HG03432 (cell line): ENCODE results near the gene ZNF487.
"Not testable (repeated sequence)": the region's sequence is repeated elsewhere in the genome, so short reads cannot be mapped to it uniquely, and the experiment has no call there.

Source experiments
- ATAC-seq: cut with Tn5 transposase; IDR thresholded peaks from one replicate; pipeline ENCODE4 v1.9.1; 2021; ENCODE audit warnings: mild to moderate bottlenecking, moderate library complexity; ENCODE audit not compliant: unreplicated experiment

The ZNF487 gene

GRCh38 chr10:43403911-43404703 lies 32.8 kb upstream of the ZNF487 start:
- no peak for ATAC-seq

- ATAC-seq: no peak
Measured at GRCh38 chr10:43404704-43405084, 32.2 kb upstream of the ZNF487 start.

DNA sequence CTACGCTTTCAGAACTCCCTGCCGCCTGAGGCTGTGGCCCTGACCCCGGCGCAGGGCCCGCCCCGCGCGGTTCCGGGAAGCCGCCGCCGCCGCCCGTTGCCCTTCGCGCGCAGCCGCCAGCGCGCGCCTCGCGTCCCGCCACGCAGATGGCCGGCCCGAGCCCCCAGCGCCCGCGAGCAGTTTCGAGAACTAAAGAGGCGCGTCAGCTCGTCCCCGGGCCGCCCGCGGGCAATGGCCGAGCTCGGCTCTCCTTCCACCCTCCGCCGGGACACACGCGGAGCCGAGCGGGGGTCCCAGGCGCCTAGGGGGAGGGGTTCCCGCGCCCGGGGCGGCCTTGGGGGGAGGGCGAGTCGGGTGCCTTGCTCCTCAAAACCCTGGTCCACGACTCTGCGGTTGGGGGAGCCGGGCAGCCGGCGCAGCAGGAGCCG lies 29.7 kb upstream of the ZNF487 start:
- peak; percentile 28 for ATAC-seq

DNA sequence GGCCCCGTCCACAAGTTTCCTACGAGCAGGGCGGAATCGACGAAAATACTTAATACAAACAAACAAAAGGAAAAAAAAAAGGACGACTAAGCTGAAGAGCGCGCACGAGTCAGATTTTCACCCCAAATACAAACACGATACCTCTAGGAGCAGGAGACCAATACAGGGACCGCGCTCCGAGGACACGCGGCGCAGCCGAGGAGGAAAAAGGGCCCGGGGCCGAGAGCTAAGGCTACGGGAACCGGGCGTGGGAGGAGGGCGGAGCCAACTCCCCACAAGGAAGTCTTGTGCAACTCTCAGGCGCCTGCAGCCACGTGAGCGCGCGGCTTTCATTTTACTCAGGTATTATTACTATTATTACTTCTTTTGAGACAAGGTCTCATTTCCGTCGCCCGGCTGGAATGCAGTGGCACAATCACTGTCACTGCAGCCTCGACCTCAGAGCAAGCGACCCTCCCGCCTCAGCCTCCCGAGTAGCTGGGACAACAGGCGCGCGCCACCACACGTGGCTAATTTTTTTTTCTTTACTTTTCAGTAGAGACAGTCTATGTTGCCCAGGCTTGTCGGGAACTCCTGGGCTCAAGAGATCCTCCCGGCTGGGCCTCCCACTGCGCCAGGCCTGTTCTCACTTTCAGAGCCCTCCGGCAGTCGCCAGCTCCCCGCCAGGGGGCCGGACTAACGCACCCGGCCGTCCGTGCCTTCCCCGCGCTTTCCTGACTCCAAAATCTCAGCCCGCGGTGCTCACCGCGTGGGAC lies 29.2 kb upstream of the ZNF487 start:
- ATAC-seq: peak; percentile 49

DNA sequence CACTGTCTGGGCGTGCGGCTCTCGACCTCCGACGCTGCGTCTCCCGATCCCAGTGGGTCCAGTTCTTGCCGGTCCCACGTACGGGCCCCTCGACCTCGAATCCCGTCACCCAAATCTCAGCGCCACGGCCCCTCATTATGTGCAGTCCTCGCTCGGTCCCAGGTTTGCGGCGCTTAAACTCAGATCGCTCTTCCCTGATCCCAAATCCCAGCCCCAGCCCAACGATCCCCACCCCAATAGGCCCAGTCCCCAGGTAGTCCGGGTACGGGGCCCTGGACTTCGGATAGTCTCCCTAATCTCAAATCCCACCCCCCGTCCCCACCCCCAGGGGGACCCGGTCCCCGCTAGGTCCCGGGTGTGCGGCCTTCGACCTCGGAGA lies 28.6 kb upstream of the ZNF487 start:
- ATAC-seq: peak; percentile 0

DNA sequence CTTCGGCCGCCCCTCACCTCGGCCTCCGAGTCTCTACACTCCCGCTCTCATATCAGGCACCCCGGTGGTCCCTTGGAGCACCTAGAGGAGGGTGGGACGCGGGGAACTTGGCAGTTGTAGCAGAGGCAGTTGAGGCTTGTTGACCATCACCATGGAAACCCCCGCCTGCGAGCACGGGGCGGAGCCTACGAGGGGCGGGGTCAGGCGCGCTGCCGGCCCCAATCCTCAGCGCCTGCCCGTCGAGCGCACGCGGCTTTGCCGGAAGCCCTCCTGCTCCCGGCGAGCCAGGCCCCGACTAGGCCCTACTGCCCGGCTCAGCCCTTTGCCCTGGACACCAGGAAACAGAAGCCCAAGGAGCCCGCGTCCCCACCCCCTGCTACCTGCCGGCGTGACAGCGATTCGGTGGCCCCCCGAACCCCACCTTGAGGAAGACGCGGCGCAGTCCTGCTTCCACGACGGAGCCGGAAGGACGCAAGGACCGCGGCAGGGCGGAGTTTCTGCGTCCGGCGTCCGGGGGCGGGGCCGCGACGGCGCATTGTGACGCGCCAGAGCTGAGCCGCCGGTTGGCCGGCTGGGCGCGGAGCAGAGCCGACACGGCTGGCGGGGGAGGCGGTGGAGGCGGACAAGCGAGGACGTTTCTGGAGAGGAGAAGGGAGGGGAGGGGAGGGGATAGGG lies 28.1 kb upstream of the ZNF487 start, which contains the start of gene HNRNPF:
Gene HNRNPF (minus strand): TSS at position 477 of the 675 bp plus-strand sequence. CDS start 21,302 bp downstream, outside the sequence.
- ATAC-seq: peak; percentile 74

DNA sequence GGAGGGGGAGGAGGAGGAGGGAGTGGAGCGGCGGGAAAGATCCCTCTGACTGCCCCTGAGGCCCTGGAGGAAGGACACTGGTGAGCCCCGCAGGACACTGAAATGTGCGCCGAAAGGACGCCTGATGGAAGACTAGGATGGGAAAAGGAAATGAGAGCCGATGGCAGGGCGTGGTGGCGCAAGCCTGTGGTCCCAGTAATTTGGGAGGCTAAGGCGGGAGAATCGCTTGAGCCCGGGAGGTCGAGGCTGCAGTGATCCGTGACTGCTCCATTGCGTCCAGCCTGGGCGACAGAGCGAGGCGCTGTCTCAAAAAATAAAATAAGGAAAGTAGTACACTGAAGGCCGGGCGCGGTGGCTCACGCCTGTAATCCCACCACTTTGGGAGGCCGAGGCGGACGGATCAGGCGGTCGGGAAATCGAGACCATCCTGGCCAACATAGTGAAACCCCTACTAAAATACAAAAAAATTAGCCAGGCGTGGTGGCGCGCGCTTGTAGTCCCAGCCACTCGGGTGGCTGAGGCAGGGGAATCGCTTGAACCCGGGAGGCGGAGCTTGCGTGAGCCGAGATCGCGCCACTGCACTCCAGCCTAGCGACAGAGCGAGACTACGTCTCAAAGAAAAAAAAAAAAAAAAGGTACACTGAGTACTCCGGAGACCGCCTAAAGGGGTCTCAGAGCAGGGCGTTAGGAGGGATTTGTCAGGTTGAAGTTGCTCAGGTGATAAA lies 27.4 kb upstream of the ZNF487 start:
- ATAC-seq: peak; percentile 0

DNA sequence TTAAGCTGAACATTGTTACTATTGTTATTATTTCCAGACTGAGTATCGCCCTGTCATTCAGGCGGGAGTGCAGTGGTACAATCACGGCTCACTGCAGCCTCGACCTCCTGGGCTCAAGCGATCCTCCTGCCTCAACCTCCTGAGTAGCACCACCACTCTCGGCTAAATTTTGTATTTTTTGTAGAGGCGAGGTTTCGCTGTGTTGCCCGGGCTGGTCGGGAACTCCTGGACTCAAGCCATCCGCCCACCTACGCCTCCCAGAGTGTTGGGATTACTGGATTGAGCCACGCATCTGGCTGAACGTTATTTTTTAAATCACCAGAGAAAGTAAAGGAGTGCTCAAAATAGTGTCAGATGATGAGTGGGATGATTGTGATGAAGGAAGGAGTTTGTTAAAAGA lies 26.6 kb upstream of the ZNF487 start:
- no peak for ATAC-seq

GRCh38 chr10:43411536-43411935 lies 25.4 kb upstream of the ZNF487 start:
- ATAC-seq: no peak

GRCh38 chr10:43415544-43415943 lies 21.4 kb upstream of the ZNF487 start:
- no peak for ATAC-seq

DNA sequence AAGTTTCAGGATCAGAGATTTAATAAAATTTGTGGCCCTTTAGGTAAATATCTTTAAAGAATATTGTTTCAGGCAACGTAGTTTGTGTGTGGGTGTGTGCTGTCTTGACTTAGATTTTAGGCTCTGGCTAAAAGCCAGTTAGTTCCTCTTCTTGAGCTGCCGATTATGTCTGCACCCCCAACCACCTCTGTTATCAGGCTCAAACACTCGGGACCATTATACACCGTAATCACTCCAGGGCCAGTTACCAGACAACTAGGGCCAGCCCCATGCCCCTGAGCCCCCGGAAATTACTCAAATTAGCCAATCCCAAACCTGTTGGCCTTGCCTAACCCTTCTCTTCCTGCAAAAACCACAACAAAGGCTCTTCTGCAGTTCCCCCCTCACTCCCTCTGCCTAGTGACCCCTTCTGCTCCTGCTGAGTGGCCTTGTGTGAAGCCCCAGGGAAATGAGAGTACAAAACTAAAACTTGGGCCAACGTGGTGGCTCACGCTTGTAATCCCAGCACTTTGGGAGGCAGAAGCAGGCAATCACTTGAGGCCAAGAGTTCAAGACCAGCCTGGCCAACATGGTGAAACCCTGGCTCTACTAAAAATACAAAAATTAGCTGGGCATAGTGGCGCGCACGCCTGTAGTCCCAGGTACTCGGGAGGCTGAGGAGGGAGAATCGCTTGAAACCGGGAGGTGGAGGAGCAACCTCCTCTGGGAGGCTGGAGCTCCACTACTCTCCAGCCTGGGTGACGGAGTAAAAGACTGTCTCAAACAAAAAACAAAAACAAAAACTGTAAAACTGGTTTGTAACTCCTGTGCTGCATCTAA lies 18.8 kb upstream of the ZNF487 start:
- peak; percentile 34 for ATAC-seq

- no peak for ATAC-seq
Measured at GRCh38 chr10:43419997-43420368, 16.9 kb upstream of the ZNF487 start.

DNA sequence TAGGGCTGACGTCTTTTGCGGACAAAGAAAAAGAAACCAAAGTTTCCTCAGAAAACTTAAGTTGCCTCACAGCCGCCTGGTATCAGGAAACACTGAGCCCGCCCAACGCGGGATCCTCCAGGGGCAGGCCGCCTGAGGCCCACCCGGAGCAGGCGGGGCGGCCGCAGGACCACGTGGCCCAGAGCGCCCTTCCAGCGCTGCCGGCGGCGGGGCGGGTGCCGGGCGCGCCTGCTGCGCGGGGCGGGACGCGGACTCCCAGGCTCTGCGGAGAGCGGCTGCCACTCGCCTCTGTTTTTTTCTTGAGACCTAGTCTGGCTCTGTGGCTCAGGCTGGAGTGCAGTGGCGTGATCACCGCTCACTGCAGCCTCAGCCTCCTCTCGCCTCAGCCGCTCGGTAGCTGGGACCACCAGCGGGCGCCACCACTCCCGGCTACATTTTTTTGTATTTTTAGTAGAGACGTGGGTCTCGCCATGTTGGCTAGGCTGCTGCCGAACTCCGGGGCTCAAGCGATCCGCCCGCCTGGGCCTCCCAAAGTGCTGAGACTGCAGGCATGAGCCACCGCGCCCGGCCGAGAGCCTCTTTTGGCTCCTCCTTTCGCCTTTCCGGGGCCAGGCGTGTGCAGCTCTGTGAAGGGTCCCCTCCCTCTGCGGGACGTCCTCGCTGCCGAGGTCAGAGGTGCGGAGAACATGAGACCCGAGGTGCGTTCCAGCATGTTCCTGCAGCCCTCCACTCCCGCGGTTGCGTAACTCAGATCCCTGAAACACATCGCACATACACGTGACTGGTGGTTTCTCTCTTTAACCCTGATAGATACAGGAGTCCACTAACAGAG lies 16.3 kb upstream of the ZNF487 start:
- ATAC-seq: peak; percentile 88

- no peak for ATAC-seq
Measured at GRCh38 chr10:43421201-43421507, 15.8 kb upstream of the ZNF487 start.

GRCh38 chr10:43421519-43421918 lies 15.4 kb upstream of the ZNF487 start:
- ATAC-seq: no peak

DNA sequence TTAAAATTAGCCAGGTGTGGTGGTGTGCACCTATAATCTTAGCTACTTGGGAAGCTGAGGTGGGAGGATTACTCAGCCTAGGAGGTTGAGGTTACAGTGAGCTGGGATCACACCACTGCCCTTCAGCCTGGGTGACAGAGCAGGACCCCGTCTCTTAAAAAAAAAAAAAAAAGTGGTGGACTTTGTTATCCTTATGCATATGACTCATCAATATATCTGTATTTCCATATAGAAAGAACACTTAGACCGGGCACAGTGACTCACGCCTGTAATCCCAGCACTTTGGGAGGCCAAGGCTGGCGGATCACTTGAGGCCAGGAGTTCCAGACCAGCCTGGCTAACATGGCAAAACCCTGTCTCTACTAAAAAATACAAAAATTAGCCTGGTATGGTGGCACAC lies 15.0 kb upstream of the ZNF487 start:
- ATAC-seq: not testable (repeated sequence)

DNA sequence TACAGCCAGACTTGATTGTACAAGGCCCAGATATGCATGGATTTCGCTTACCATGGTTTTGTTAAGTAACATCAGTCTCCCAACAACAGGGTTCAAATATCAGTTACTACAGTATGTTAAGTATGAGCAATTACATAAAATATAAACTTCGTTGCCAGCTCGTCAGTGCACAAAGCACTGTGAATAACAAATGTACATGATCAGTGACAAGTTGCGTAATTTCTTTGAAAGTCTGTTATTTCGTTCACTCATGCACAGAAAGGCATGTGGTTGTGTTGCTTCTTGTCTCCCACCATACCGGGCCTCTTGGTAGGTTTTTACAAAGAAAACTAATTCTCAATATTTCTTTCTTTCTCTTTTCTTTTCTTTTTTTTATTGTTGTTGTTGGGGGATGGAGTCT lies 12.5 kb upstream of the ZNF487 start:
- no peak for ATAC-seq

DNA sequence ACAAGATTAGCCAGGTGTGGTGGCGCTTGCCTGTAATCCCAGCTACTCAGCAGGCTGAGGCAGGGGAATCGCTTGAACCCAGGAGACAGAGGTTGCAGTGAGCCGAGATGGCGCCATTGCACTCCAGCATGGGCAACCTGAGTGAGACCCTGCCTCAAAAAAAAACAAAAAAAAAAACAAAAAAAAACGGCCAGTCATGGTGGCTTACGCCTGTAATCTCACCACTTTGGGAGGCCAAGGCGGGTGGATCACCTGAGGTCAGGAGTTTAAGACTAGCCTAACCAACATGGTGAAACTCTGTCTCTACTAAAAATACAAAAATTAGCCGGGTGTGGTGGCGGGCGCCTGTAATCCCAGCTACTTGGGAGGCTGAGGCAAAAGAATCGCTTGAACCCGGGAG lies 10.4 kb upstream of the ZNF487 start:
- not testable (repeated sequence) for ATAC-seq

GRCh38 chr10:43427166-43427825 lies 9.6 kb upstream of the ZNF487 start:
- ATAC-seq: peak; percentile 85
